Panc1 (cell line): ENCODE measurements around the gene WDFY2. TPM values are rescaled to one million over a fixed set of nuclear protein-coding genes. Genes with fewer than 3 reads are reported as not detected.

Source experiments
- ATAC-seq: fragments of 200-7000 bp; cut with Tn5 transposase; 2 replicates; pipeline ENCODE4 v1.9.1; 2020; ENCODE audit warnings: mild to moderate bottlenecking, moderate library complexity
- BruUV-seq: library from RNA; stranded (reverse); fragments of 400-500 nt; replicated peaks from 2 replicates; lab custom pipeline; 2021; lab: Mats Ljungman, UMichigan
- CTCF ChIA-PET: fragments of 300-600 bp; sonication (Branson Sonifier 250); formaldehyde crosslinking; loops from one replicate; lab custom pipeline; 2022; ENCODE audit warnings: antibody characterized with exemption; lab: Charles Lee
- POLR2A ChIA-PET: fragments of 300-600 bp; sonication (Branson Sonifier 250); formaldehyde crosslinking; loops from one replicate; lab custom pipeline; 2022; ENCODE audit warnings: antibody characterized with exemption; lab: Charles Lee
- DNase-seq: peaks from one replicate; pipeline ENCODE4 v3.0.0-alpha.2; 2010; ENCODE audit warnings: low read depth, low spot score
- H3K27ac ChIP-seq: 2 replicates; pipeline ENCODE4 v1.5.1; 2011; ENCODE audit warnings: mild to moderate bottlenecking, low read length, inconsistent platforms
- H3K27me3 ChIP-seq: fragments of 200-500 bp; sonication (Bioruptor generic); 2 replicates; pipeline ENCODE4 v1.6.0; 2014; ENCODE audit warnings: low read length, inconsistent platforms; ENCODE audit not compliant: control insufficient read depth, insufficient read depth
- H3K36me3 ChIP-seq: fragments of 200-500 bp; sonication (Bioruptor generic); 2 replicates; pipeline ENCODE4 v1.5.1; 2014; ENCODE audit warnings: inconsistent platforms, mild to moderate bottlenecking, low read length, moderate library complexity; ENCODE audit not compliant: control insufficient read depth, insufficient read depth
- H3K4me1 ChIP-seq: 2 replicates; pipeline ENCODE4 v1.5.1; 2011; ENCODE audit warnings: inconsistent platforms, mild to moderate bottlenecking, low read length, moderate library complexity; ENCODE audit not compliant: control insufficient read depth, insufficient read depth
- H3K4me3 ChIP-seq, 2 experiments: 2 replicates each; pipeline ENCODE4 v1.5.1; 2011 to 2012; ENCODE audit warnings: low read depth in 2 of 2, low read length in 2 of 2, mild to moderate bottlenecking in 2 of 2, inconsistent platforms in 1 of 2, moderate library complexity in 1 of 2
- H3K9me3 ChIP-seq: fragments of 200-500 bp; sonication (Bioruptor generic); 2 replicates; pipeline ENCODE4 v1.5.1; 2014; ENCODE audit warnings: low read depth, mild to moderate bottlenecking, inconsistent platforms, low read length, moderate library complexity; ENCODE audit not compliant: control insufficient read depth, insufficient read depth
- CTCF ChIP-seq: fragments of 450-650 bp; IDR thresholded peaks from 2 replicates; pipeline ENCODE4 v1.5.1; 2017; ENCODE audit warnings: mild to moderate bottlenecking
- POLR2AphosphoS5 ChIP-seq: IDR thresholded peaks from 2 replicates; pipeline ENCODE4 v1.6.1; 2012; ENCODE audit warnings: mild to moderate bottlenecking, low read depth, low read length, moderate library complexity
- REST ChIP-seq, 2 experiments: IDR thresholded peaks; 2 replicates each; pipeline ENCODE4 v1.6.1; 2011 to 2012; ENCODE audit warnings: low read depth in 2 of 2, control low read depth in 1 of 2, low read length in 1 of 2, mild to moderate bottlenecking in 1 of 2, moderate library complexity in 1 of 2; ENCODE audit not compliant: insufficient read depth in 1 of 2
- SIN3A ChIP-seq: IDR thresholded peaks from 2 replicates; pipeline ENCODE4 v1.6.1; 2012; ENCODE audit warnings: low read depth, mild to moderate bottlenecking, low read length, moderate library complexity, borderline replicate concordance; ENCODE audit not compliant: insufficient read depth
- TCF7L2 ChIP-seq: IDR thresholded peaks from 2 replicates; pipeline ENCODE4 v1.6.1; 2011; ENCODE audit warnings: mild to moderate bottlenecking, low read depth, low read length, inconsistent platforms
- in situ Hi-C: cut with HindIII; loops from 2 replicates; pipeline ENCODE4 v1.10.0; 2016; ENCODE audit warnings: low sequenced_read_pairs, low pct_unique_long_range_greater_than_20kb
- intact Hi-C: fragments of 100-400 bp; cut with micrococcal nuclease; formaldehyde crosslinking; loops from one replicate; pipeline ENCODE4 v1.10.0; 2022; ENCODE audit not compliant: unreplicated experiment
- total RNA-seq: library from RNA; stranded (reverse); gene quantifications from one replicate; pipeline ENCODE4 v1.2.1, GENCODE V29; 2021; ENCODE audit not compliant: unreplicated experiment

Gene WDFY2
- total RNA-seq, 1 experiment from 2014 or later, result 7.8 TPM

- no peak overlapping the region for H3K4me3 ChIP-seq
- no peaks in the 10 kb centered on the region for H3K27me3 ChIP-seq
- no peak for DNase-seq
- intact Hi-C loops, result no loop called here
- POLR2A ChIA-PET, result no interaction called here
- H3K9me3 ChIP-seq, result no peaks in the 10 kb centered on the region
- TF ChIP-seq TCF7L2 (no peak), POLR2AphosphoS5 (no peak), CTCF (no peak), SIN3A (no peak), REST (IDR thresholded peaks at IDR 0.05; ENCODE audit: insufficient read depth in 1 of 2, low read depth in 2 of 2, low read length in 1 of 2) (no peak)
- in situ Hi-C loops, result no loop called here
- H3K27ac ChIP-seq, result no peak overlapping the region
- no peaks in the 10 kb centered on the region for H3K4me1 ChIP-seq
- ATAC-seq, result no peak
- peaks cover 3% of the 10 kb centered on the region; the same call in 1 of the 2 replicates for H3K36me3 ChIP-seq
- CTCF ChIA-PET, result no interaction called here
- no TSS peak for BruUV-seq
These were observed 175.0 kb downstream of the WDFY2 start for GRCh38 chr13:51759240-51759639.

- ChIA-PET POLR2A (no interaction called here), CTCF (no interaction called here)
- no peak for DNase-seq
- Histone ChIP-seq H3K27ac (no peak overlapping the region), H3K9me3 (no peaks in the 10 kb centered on the region), H3K4me1 (no peaks in the 10 kb centered on the region), H3K27me3 (no peaks in the 10 kb centered on the region), H3K36me3 (peaks cover 3% of the 10 kb centered on the region; the same call in 1 of the 2 replicates), H3K4me3 (no peak overlapping the region)
- in situ Hi-C loops (no loop called here), intact Hi-C loops (loop anchor here (10.0 kb wide), 1 partner anchor 616 kb away; no protein-coding TSS in a partner anchor)
- no TSS peak for BruUV-seq
- TF ChIP-seq CTCF (no peak), TCF7L2 (no peak), SIN3A (no peak), REST (IDR thresholded peaks at IDR 0.05; ENCODE audit: insufficient read depth in 1 of 2, low read depth in 2 of 2, low read length in 1 of 2) (no peak), POLR2AphosphoS5 (no peak)
- no peak for ATAC-seq
These were observed 176.3 kb downstream of the WDFY2 start for GRCh38 chr13:51760592-51760991.
